ENCODE data around the gene ENPP7.

ENPP7 gene

GRCh38 chr17:79784353-79785016 is 53.7 kb downstream of the ENPP7 start:
- Histone ChIP-seq H3K4me1 (ENCODE audit: control insufficient read depth, insufficient read depth, low read length) (peaks cover 2% of the 10 kb centered on the region), H3K36me3 (ENCODE audit: control insufficient read depth in 2 of 2, insufficient read depth in 1 of 2, low read length in 2 of 2) (peaks cover 14 to 64% of the 10 kb centered on the region in 2 experiments; a peak in 2 of 3 replicates), H3K27ac (ENCODE audit: extremely low read depth, low read depth, low read length) (no peak overlapping the region), H3K4me3 (ENCODE audit: low read depth, low read length) (no peak overlapping the region), H3K9me3 (ENCODE audit: control insufficient read depth, insufficient read depth, low read depth, low read length) (no peaks in the 10 kb centered on the region)
- no peak for TF ChIP-seq ZNF157 (tag by site-specific recombination; IDR thresholded peaks at IDR 0.05)
- TF ChIP-seq ZNF155 (tag by site-specific recombination; IDR thresholded peaks at IDR 0.05) = no peak
- TF ChIP-seq ZNF302 (tag by site-specific recombination; IDR thresholded peaks at IDR 0.05; ENCODE audit: low read depth) = no peak
- peak; percentile 68 for TF ChIP-seq GLIS2 (tag by site-specific recombination; IDR thresholded peaks at IDR 0.05)
- TF ChIP-seq ZNF148 (tag by site-specific recombination; IDR thresholded peaks at IDR 0.05; ENCODE audit: borderline replicate concordance) = no peak
- TF ChIP-seq ZBTB8A (tag by site-specific recombination; IDR thresholded peaks at IDR 0.05) = no peak
- no peak for TF ChIP-seq ZBTB10 (tag by site-specific recombination; IDR thresholded peaks at IDR 0.05)
- 0 out of 2 replicates have a peak, but pooled peaks have one; percentile 20 for TF ChIP-seq ZIC2 (tag by site-specific recombination; IDR thresholded peaks at IDR 0.05)
- no peak for TF ChIP-seq ZNF654 (tag by site-specific recombination; IDR thresholded peaks at IDR 0.05; ENCODE audit: low read depth)
- TF ChIP-seq ZNF140 (tag by site-specific recombination; IDR thresholded peaks at IDR 0.05) = no peak
- POLR2A ChIA-PET = interaction anchor here (0.5 to 1.3 kb wide), 2 partner anchors 39 to 54 kb away, joined by 3 to 4 read pairs; partner anchors contain the start of gene CBX4
- CTCF ChIA-PET = interaction anchor here (0.9 to 1.7 kb wide), 2 partner anchors 28 to 39 kb away, joined by 3 to 4 read pairs; no protein-coding TSS in a partner anchor

- no peaks in the 10 kb centered on the region for H3K9me3 ChIP-seq (ENCODE audit: control insufficient read depth, insufficient read depth, low read depth, low read length)
- H3K4me1 ChIP-seq (ENCODE audit: control insufficient read depth, insufficient read depth, low read length) = peaks cover 2% of the 10 kb centered on the region; the same call in 1 of the 2 replicates
- H3K27ac ChIP-seq (ENCODE audit: extremely low read depth, low read depth, low read length) = no peak overlapping the region
- ChIA-PET CTCF (interaction anchor here (0.9 to 1.7 kb wide), 2 partner anchors 27 to 39 kb away, joined by 3 to 4 read pairs; no protein-coding TSS in a partner anchor), POLR2A (interaction anchor here (0.6 to 2.5 kb wide), 3 partner anchors 12 to 53 kb away, joined by 3 to 15 read pairs (median 4); partner anchors contain the start of genes CBX4 and CBX8)
- no peak overlapping the region for H3K4me3 ChIP-seq (ENCODE audit: low read depth, low read length)
- 0 out of 2 replicates have a peak, but pooled peaks have one; percentile 15 for TF ChIP-seq KLF1 (tag by site-specific recombination; IDR thresholded peaks at IDR 0.05)
- no peak for TF ChIP-seq ZNF626 (tag by site-specific recombination; IDR thresholded peaks at IDR 0.05)
- TF ChIP-seq ZNF239 (tag by site-specific recombination; IDR thresholded peaks at IDR 0.05) = no peak
- TF ChIP-seq ZFHX2 (tag by site-specific recombination; conservative IDR thresholded peaks at IDR 0.05) = peak; percentile 74
- no peak for TF ChIP-seq ZBTB21 (tag by site-specific recombination; IDR thresholded peaks at IDR 0.05)
- TF ChIP-seq ZNF423 (tag by site-specific recombination; IDR thresholded peaks at IDR 0.05) = no peak
- 0 out of 2 replicates have a peak, but pooled peaks have one; percentile 34 for TF ChIP-seq EGR2 (tag by site-specific recombination; IDR thresholded peaks at IDR 0.05; ENCODE audit: low read depth)
- peak; percentile 85 for TF ChIP-seq SCRT2 (tag by site-specific recombination; IDR thresholded peaks at IDR 0.05)
- TF ChIP-seq SCRT1 (tag by site-specific recombination; IDR thresholded peaks at IDR 0.05; ENCODE audit: borderline replicate concordance) = peak; percentile 85
- no peak for TF ChIP-seq ZNF777 (tag by site-specific recombination; IDR thresholded peaks at IDR 0.05; ENCODE audit: borderline replicate concordance)
- TF ChIP-seq PBX3 (CRISPR knock-in tag; IDR thresholded peaks at IDR 0.05) = no peak
- TF ChIP-seq ZNF280C (tag by site-specific recombination; IDR thresholded peaks at IDR 0.05) = no peak
- no peak for TF ChIP-seq ZXDB (tag by site-specific recombination; IDR thresholded peaks at IDR 0.05)
- peaks cover 8 to 57% of the 10 kb centered on the region in 2 experiments; a peak in 2 of 3 replicates for H3K36me3 ChIP-seq (ENCODE audit: control insufficient read depth in 2 of 2, insufficient read depth in 1 of 2, low read length in 2 of 2)
Measured at GRCh38 chr17:79785017-79785899, 54.5 kb downstream of the ENPP7 start.

Measured in HEK293 (cell line).